Ovary (tissue), 3 donors: ENCODE data around the gene MAP6.
A peak's percentile ranks its signal among the peaks of the same experiment; 100 is the strongest.

Source experiments
- EP300 ChIP-seq: sonication (generic); formaldehyde crosslinking; IDR thresholded peaks from one replicate; pipeline ENCODE4 v1.6.1; 2017; ENCODE audit warnings: antibody characterized with exemption
- TF ChIP-seq, protein P1 (sequence below), 3 donors: fragments of 450-650 bp in 2 of 3; fragments of 200-600 bp in 1 of 3; IDR thresholded peaks; one replicate each; pipeline versions ENCODE4 v1.5.1 to v1.8.0; 2016 to 2022; ENCODE audit warnings: antibody characterized with exemption in 3 of 3, mild to moderate bottlenecking in 1 of 3
- donor health status: DM: no; HTN: no; CAD: no.

DNA sequence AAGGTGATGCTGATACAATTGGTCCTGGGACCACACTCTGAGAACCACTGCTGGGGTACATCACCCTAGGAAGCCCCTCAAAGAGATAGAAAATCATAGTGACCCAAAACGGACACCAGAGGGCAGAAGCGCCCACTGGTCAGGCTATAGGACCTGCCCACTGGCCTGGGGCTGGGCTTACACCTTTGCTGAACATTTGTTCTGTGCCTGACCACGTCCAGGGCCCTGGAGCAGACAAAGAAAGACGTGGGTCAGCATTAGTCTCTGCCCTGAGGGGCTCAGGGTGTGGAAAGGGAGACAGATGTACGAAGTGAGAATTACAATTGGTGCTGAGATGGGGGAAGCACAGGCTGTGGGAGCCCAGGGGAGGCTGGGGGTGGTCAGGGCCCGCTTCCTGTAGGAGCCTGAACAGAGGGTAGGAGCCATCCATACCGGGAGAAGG, 121.2 kb downstream of the MAP6 start:
- TF ChIP-seq, protein P1, sequence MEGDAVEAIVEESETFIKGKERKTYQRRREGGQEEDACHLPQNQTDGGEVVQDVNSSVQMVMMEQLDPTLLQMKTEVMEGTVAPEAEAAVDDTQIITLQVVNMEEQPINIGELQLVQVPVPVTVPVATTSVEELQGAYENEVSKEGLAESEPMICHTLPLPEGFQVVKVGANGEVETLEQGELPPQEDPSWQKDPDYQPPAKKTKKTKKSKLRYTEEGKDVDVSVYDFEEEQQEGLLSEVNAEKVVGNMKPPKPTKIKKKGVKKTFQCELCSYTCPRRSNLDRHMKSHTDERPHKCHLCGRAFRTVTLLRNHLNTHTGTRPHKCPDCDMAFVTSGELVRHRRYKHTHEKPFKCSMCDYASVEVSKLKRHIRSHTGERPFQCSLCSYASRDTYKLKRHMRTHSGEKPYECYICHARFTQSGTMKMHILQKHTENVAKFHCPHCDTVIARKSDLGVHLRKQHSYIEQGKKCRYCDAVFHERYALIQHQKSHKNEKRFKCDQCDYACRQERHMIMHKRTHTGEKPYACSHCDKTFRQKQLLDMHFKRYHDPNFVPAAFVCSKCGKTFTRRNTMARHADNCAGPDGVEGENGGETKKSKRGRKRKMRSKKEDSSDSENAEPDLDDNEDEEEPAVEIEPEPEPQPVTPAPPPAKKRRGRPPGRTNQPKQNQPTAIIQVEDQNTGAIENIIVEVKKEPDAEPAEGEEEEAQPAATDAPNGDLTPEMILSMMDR (IDR thresholded peaks at IDR 0.05) = peak; percentile 91 to 96 (median 92)
- TF ChIP-seq EP300 = no peak
